ENCODE results near the gene GALNT7.
A peak's percentile ranks its signal among the peaks of the same experiment; 100 is the strongest.

Gene GALNT7

GRCh38 chr4:173240696-173241095, 72.1 kb downstream of the GALNT7 start:
- no peak for FAIRE-seq

- FAIRE-seq: peak; percentile 94
Measured at GRCh38 chr4:173242466-173243250, 74.0 kb downstream of the GALNT7 start.

GRCh38 chr4:173243321-173243720, 74.7 kb downstream of the GALNT7 start:
- FAIRE-seq: no peak

- FAIRE-seq: no peak
Measured at GRCh38 chr4:173243917-173244658, 75.5 kb downstream of the GALNT7 start.

- FAIRE-seq: no peak
Measured at GRCh38 chr4:173245952-173246351, 77.3 kb downstream of the GALNT7 start.

GRCh38 chr4:173246719-173247118, 78.1 kb downstream of the GALNT7 start:
- no peak for FAIRE-seq

GRCh38 chr4:173247321-173247720, 78.7 kb downstream of the GALNT7 start:
- peak; percentile 49 for FAIRE-seq

GRCh38 chr4:173248690-173249089, 80.1 kb downstream of the GALNT7 start:
- no peak for FAIRE-seq

- FAIRE-seq: peak; percentile 99
Measured at GRCh38 chr4:173252024-173252935, 83.7 kb downstream of the GALNT7 start.

- FAIRE-seq: no peak
Measured at GRCh38 chr4:173253561-173253960, 85.0 kb downstream of the GALNT7 start.

GRCh38 chr4:173254646-173255045, 86.0 kb downstream of the GALNT7 start:
- no peak for FAIRE-seq

- FAIRE-seq: no peak
Measured at GRCh38 chr4:173256825-173257224, 88.2 kb downstream of the GALNT7 start.

- FAIRE-seq: peak; percentile 88
Measured at GRCh38 chr4:173257732-173258717, 89.4 kb downstream of the GALNT7 start.

GRCh38 chr4:173258866-173259265, 90.3 kb downstream of the GALNT7 start:
- FAIRE-seq: no peak

GRCh38 chr4:173259310-173259709, 90.7 kb downstream of the GALNT7 start:
- FAIRE-seq: no peak

- FAIRE-seq: no peak
Measured at GRCh38 chr4:173261052-173261451, 92.4 kb downstream of the GALNT7 start.

GRCh38 chr4:173262375-173262774, 93.8 kb downstream of the GALNT7 start:
- FAIRE-seq: peak; percentile 38

- FAIRE-seq: no peak
Measured at GRCh38 chr4:173264245-173264644, 95.6 kb downstream of the GALNT7 start.

- FAIRE-seq: no peak
Measured at GRCh38 chr4:173264684-173265185, 96.1 kb downstream of the GALNT7 start.

- no peak for FAIRE-seq
Measured at GRCh38 chr4:173265751-173266150, 97.1 kb downstream of the GALNT7 start.

GRCh38 chr4:173267711-173268110, 99.1 kb downstream of the GALNT7 start:
- FAIRE-seq: no peak

- no peak for FAIRE-seq
Measured at GRCh38 chr4:173269280-173269679, 100.7 kb downstream of the GALNT7 start.
